ENCODE data around the gene PPP2R5E.
A peak's percentile ranks its signal among the peaks of the same experiment; 100 is the strongest.
"Not testable (repeated sequence)": the region's sequence is repeated elsewhere in the genome, so short reads cannot be mapped to it uniquely, and the experiment has no call there.

Gene PPP2R5E

DNA sequence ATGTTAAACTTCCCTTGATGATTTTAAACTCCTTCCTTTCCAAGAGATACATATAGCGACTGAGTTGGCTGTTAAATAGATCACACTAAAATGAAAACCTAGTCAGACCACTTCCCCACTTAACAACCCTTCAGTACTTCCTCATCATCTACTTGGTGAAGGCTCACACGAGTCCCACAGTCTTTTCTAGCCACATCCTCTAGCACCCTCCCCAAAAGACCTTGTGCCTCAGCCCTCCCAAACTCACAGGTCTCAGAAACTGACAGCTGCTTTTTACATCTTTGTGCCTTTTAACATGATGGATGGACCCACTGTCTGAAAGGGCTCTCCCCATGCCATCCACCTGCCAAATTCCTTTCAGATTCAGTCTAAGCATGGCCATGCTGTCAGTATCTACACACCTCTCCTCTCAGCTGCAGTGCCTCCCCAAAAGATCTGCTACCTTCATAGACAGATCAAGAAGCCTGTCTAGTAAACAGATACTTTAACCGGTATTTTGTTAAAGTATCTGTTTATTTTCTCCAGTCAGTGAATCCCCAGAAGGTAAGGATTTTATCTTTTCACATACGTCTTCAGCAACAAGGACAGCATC is 159.3 kb downstream of the PPP2R5E start:
- DNase-seq (ENCODE audit: low read depth): peak; percentile 77
- TF ChIP-seq, protein P1, sequence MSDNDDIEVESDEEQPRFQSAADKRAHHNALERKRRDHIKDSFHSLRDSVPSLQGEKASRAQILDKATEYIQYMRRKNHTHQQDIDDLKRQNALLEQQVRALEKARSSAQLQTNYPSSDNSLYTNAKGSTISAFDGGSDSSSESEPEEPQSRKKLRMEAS (IDR thresholded peaks at IDR 0.05; ENCODE audit: low read depth, low read length): no peak
- no peak for TF ChIP-seq MYC (IDR thresholded peaks at IDR 0.05; ENCODE audit: low read depth, low read length)
- no peak overlapping the region for H3K4me3 ChIP-seq (ENCODE audit: low read depth, low read length)

DNA sequence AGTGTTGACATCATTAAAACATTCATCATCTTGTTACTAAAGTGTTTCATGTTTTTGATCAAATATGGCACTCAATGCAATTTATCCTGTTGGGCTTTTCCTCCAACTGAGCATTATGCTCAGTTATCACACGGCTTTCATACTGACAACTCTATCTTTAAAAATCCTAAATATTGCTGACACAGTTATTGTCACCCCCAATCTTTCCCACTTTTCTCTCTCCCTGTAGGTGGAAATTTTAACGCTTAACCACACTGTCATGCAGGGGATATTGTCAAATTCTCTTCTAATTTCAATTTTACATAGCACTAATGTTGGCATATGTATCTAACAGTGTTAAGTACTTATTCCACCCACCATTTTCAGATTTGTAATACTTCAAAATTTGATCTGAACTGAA is 164.7 kb downstream of the PPP2R5E start:
- TF ChIP-seq, protein P2, sequence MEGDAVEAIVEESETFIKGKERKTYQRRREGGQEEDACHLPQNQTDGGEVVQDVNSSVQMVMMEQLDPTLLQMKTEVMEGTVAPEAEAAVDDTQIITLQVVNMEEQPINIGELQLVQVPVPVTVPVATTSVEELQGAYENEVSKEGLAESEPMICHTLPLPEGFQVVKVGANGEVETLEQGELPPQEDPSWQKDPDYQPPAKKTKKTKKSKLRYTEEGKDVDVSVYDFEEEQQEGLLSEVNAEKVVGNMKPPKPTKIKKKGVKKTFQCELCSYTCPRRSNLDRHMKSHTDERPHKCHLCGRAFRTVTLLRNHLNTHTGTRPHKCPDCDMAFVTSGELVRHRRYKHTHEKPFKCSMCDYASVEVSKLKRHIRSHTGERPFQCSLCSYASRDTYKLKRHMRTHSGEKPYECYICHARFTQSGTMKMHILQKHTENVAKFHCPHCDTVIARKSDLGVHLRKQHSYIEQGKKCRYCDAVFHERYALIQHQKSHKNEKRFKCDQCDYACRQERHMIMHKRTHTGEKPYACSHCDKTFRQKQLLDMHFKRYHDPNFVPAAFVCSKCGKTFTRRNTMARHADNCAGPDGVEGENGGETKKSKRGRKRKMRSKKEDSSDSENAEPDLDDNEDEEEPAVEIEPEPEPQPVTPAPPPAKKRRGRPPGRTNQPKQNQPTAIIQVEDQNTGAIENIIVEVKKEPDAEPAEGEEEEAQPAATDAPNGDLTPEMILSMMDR (IDR thresholded peaks at IDR 0.05; ENCODE audit: low read depth, low read length): no peak
- TF ChIP-seq MYC (IDR thresholded peaks at IDR 0.05; ENCODE audit: low read depth, low read length) (no peak), POLR2A (IDR thresholded peaks at IDR 0.05; ENCODE audit: extremely low read depth, insufficient read length) (no peak)
- TF ChIP-seq, protein P1 (IDR thresholded peaks at IDR 0.05; ENCODE audit: low read depth, low read length): no peak
- H3K4me3 ChIP-seq (ENCODE audit: low read depth, low read length): no peak overlapping the region
- DNase-seq (ENCODE audit: low read depth): no peak

DNA sequence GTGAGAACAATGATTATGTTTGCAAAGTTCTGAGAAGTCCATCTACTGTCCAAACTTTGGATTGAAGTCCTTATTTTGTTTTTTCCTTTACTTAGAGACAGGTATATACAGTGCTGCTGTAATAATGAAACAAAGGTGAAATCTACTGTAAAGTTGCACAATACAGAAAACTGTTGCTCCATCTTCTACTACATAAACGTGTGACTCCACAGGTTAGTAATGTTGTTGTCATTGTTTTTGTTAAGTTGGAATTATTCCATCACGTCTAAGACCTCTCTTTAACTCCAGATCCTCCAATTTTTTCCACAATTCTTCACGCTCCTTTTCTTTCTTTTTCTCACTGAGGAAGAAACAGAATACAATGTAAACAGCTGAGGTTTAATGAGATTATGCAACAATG is 167.4 kb downstream of the PPP2R5E start:
- TF ChIP-seq, protein P1 (IDR thresholded peaks at IDR 0.05; ENCODE audit: low read depth, low read length): no peak
- no peak overlapping the region for H3K4me3 ChIP-seq (ENCODE audit: low read depth, low read length)
- no peak for DNase-seq (ENCODE audit: low read depth)

DNA sequence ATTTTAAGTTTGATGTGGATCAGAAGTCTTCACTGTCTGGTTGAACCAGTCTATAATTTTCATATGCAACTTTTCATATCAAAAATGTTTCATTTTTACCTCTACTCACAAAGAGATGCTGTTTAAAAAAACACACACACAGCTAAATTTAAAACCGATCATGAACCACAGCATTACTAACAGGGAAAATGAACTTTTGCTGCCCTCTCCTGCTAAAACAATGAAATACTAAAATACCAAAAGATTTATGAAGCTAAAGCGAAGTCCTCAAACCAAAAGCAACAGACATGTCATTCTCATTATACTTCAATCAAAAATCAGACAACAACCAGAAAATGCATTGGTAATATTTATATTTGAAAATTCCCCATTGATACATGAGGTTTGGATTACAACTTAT is 171.6 kb downstream of the PPP2R5E start:
- DNase-seq (ENCODE audit: low read depth); H3K4me3 ChIP-seq (ENCODE audit: low read depth, low read length): not testable (repeated sequence)

DNA sequence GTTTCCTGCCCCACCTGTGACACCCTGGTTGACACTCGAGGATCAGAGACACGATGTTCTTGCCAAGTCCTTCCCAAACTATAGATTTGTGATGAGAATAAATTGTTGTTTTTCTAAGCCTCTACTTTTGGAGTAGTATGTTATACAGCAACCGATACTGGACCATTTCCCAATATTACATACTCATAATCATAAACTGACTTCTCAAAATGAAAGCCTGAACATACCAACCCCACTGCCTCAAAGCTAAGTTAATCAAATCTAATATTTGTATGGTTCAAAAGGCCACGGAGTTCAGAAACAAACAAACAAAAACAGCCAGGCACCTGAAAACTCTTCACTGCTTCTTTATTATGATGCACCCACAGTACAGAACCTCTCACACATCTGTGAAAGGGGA is 172.1 kb downstream of the PPP2R5E start:
- TF ChIP-seq, protein P2 (IDR thresholded peaks at IDR 0.05; ENCODE audit: low read depth, low read length): no peak
- no peak for TF ChIP-seq POLR2A (IDR thresholded peaks at IDR 0.05; ENCODE audit: extremely low read depth, insufficient read length)
- TF ChIP-seq, protein P1 (IDR thresholded peaks at IDR 0.05; ENCODE audit: low read depth, low read length): no peak
- TF ChIP-seq MYC (IDR thresholded peaks at IDR 0.05; ENCODE audit: low read depth, low read length): no peak
- no peak overlapping the region for H3K4me3 ChIP-seq (ENCODE audit: low read depth, low read length)
- no peak for DNase-seq (ENCODE audit: low read depth)

DNA sequence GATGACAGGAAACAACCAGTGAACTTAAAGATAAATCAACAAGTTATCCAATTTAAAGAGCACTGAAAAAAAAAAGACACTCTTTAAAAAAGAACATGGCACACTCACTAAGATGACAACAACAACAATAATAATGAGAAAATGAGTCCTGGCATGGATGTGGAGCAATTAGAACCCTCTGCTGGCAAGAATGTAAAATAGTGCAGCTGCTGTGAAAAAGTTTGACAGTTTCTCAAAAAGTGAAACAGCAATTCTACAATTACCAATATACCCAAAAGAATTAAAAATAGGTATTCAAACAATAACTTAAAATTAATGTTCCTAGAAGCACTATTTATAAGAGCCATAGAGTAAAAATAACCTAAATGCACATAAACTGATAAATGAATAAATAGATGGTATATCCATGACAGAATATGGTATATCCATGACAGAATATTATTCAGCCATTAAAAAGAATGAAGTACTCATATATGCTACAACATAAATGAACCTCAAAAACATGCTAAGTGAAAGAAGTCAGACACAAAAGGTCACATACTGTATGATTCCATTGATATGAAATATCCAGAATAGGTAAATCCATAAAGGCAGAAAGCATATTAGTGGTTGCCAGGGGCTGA is 175.3 kb downstream of the PPP2R5E start:
- no peak for DNase-seq (ENCODE audit: low read depth)
- TF ChIP-seq MYC (IDR thresholded peaks at IDR 0.05; ENCODE audit: low read depth, low read length): no peak
- no peak overlapping the region for H3K4me3 ChIP-seq (ENCODE audit: low read depth, low read length)

DNA sequence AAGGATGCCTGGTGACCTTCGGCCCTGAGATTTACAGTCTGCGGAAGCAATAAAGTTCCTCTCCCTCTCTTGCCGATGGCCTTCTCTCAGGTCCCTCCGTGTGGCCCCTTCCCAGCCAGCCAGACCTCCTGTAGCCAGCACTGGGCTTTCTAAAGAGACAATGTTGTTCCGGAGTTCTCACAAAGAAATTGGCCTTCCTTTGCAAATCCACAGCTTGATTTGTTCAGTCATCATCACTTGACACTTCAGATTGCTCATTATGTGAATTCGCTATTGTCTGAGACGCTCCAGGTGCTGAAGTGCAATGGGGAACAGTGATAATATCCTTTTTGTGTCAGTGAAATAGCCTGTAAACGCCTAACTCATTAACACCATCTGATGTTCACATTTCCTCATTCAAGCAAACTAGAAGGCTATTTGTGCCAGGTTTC is 180.8 kb downstream of the PPP2R5E start:
- DNase-seq (ENCODE audit: low read depth): no peak
- no peak overlapping the region for H3K4me3 ChIP-seq (ENCODE audit: low read depth, low read length)
- no peak for TF ChIP-seq MYC (IDR thresholded peaks at IDR 0.05; ENCODE audit: low read depth, low read length)
- TF ChIP-seq, protein P2 (IDR thresholded peaks at IDR 0.05; ENCODE audit: low read depth, low read length): no peak
- TF ChIP-seq POLR2A (IDR thresholded peaks at IDR 0.05; ENCODE audit: extremely low read depth, insufficient read length): no peak
- TF ChIP-seq, protein P1 (IDR thresholded peaks at IDR 0.05; ENCODE audit: low read depth, low read length): no peak

DNA sequence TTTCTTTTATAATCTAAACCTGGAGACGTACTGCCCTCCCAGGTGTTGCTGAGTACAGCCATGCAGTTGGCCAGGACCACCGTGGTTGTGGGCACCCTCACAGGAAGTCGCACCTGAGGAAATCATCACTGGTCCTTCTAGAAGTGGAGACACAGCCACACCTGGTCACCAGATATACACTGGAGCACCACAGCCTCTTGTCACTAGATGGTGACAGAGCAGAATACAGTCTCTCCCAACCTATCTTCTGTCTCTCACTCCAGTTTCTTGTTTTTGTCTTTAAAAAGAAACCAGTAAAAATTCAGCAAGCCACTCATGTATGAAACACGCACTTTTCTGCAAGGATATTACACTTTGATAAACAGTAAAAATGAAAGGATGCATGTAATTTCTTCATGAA is 181.4 kb downstream of the PPP2R5E start:
- no peak for DNase-seq (ENCODE audit: low read depth)

More for the DNA sequence above, 181.4 kb downstream of the PPP2R5E start:
- no peak overlapping the region for H3K4me3 ChIP-seq (ENCODE audit: low read depth, low read length)
- TF ChIP-seq, protein P2 (IDR thresholded peaks at IDR 0.05; ENCODE audit: low read depth, low read length): no peak
- no peak for TF ChIP-seq POLR2A (IDR thresholded peaks at IDR 0.05; ENCODE audit: extremely low read depth, insufficient read length)
- no peak for TF ChIP-seq MYC (IDR thresholded peaks at IDR 0.05; ENCODE audit: low read depth, low read length)
- TF ChIP-seq, protein P1 (IDR thresholded peaks at IDR 0.05; ENCODE audit: low read depth, low read length): no peak

All from NB4 (cell line).